H7 (cell line): ENCODE results near the gene BBC3. TPM values are rescaled to one million over a fixed set of nuclear protein-coding genes. Genes with fewer than 3 reads are reported as not detected.
"Not testable (repeated sequence)": the region's sequence is repeated elsewhere in the genome, so short reads cannot be mapped to it uniquely, and the experiment has no call there.

Experiments used
- DNase-seq: peaks from one replicate; pipeline ENCODE4 v3.0.0; 2012
- H3K27me3 ChIP-seq: 2 replicates; pipeline ENCODE4 v1.6.0; 2011; ENCODE audit warnings: mild to moderate bottlenecking, low read length; ENCODE audit not compliant: control insufficient read depth, insufficient read depth
- H3K36me3 ChIP-seq: replicated peaks from 2 replicates; pipeline ENCODE4 v1.5.1; 2011; ENCODE audit warnings: low read length; ENCODE audit not compliant: control insufficient read depth, insufficient read depth
- H3K4me3 ChIP-seq: 2 replicates; pipeline ENCODE4 v1.5.1; 2011; ENCODE audit warnings: low read depth, mild to moderate bottlenecking, control low read depth, low read length, moderate library complexity; ENCODE audit not compliant: insufficient read depth
- total RNA-seq: library from RNA; depleted of rRNA; stranded (reverse); fragments of >200 nt; shearing (Covaris generic); gene quantifications from 2 replicates; pipeline ENCODE4 v1.2.3, GENCODE V29; 2014

Gene BBC3
- total RNA-seq, 1 experiment from 2014 or later = 13.4 TPM

- no peak overlapping the region for H3K4me3 ChIP-seq
- H3K27me3 ChIP-seq = no peaks in the 10 kb centered on the region
- peak; percentile 22 for DNase-seq
- peaks cover 9% of the 10 kb centered on the region for H3K36me3 ChIP-seq
These were observed 36.4 kb upstream of the BBC3 start for GRCh38 chr19:47267350-47267759.

- DNase-seq = peak; percentile 45
These were observed 35.5 kb upstream of the BBC3 start for GRCh38 chr19:47266401-47266941.

GRCh38 chr19:47264629-47265028 is 33.6 kb upstream of the BBC3 start:
- Histone ChIP-seq H3K36me3 (peaks cover 18% of the 10 kb centered on the region), H3K27me3 (no peaks in the 10 kb centered on the region), H3K4me3 (no peak overlapping the region)
- DNase-seq = peak; percentile 41

More at GRCh38 chr19:47266401-47266941, 35.5 kb upstream of the BBC3 start:
- Histone ChIP-seq H3K4me3 (no peak overlapping the region), H3K36me3 (peaks cover 10% of the 10 kb centered on the region), H3K27me3 (no peaks in the 10 kb centered on the region)

- H3K27me3 ChIP-seq, H3K4me3 ChIP-seq, DNase-seq: not testable (repeated sequence)
- peaks cover 23% of the 10 kb centered on the region for H3K36me3 ChIP-seq
These were observed 31.2 kb upstream of the BBC3 start for GRCh38 chr19:47261946-47262793.

- no peak for DNase-seq
- no peaks in the 10 kb centered on the region for H3K27me3 ChIP-seq
- no peak overlapping the region for H3K4me3 ChIP-seq
- H3K36me3 ChIP-seq = peaks cover 19% of the 10 kb centered on the region
These were observed 29.5 kb upstream of the BBC3 start for GRCh38 chr19:47260476-47260875.

GRCh38 chr19:47258895-47259555 is 28.0 kb upstream of the BBC3 start:
- H3K4me3 ChIP-seq = no peak overlapping the region
- H3K36me3 ChIP-seq = peaks cover 19% of the 10 kb centered on the region
- H3K27me3 ChIP-seq = no peaks in the 10 kb centered on the region
- DNase-seq = no peak

GRCh38 chr19:47258434-47258833 is 27.4 kb upstream of the BBC3 start:
- no peak for DNase-seq
- H3K36me3 ChIP-seq = peaks cover 19% of the 10 kb centered on the region
- no peaks in the 10 kb centered on the region for H3K27me3 ChIP-seq
- no peak overlapping the region for H3K4me3 ChIP-seq

GRCh38 chr19:47257411-47258169 is 26.6 kb upstream of the BBC3 start:
- Histone ChIP-seq H3K4me3 (peak overlapping the region; percentile 64), H3K27me3 (no peaks in the 10 kb centered on the region), H3K36me3 (peaks cover 19% of the 10 kb centered on the region)
- DNase-seq = no peak

- no peaks in the 10 kb centered on the region for H3K27me3 ChIP-seq
- peaks cover 17% of the 10 kb centered on the region for H3K36me3 ChIP-seq
- peak; percentile 100 for DNase-seq
- H3K4me3 ChIP-seq = peak overlapping the region; percentile 55
These were observed 25.9 kb upstream of the BBC3 start for GRCh38 chr19:47256693-47257410.

GRCh38 chr19:47255879-47256692 is 25.1 kb upstream of the BBC3 start, which contains the start of gene CCDC9:
CCDC9 (plus strand) TSS chr19:47256525; CDS start chr19:47258401, 1,876 bp downstream.
- DNase-seq = no peak
- no peaks in the 10 kb centered on the region for H3K27me3 ChIP-seq
- H3K4me3 ChIP-seq = peak within 1 kb of the TSS; percentile 64
- peaks cover 14% of the 10 kb centered on the region for H3K36me3 ChIP-seq

GRCh38 chr19:47253970-47254369 is 23.0 kb upstream of the BBC3 start:
- H3K4me3 ChIP-seq = no peak overlapping the region
- no peak for DNase-seq
- H3K36me3 ChIP-seq = peaks cover 2% of the 10 kb centered on the region
- no peaks in the 10 kb centered on the region for H3K27me3 ChIP-seq

GRCh38 chr19:47253467-47253881 is 22.5 kb upstream of the BBC3 start:
- H3K36me3 ChIP-seq = no peaks in the 10 kb centered on the region
- no peak for DNase-seq
- no peaks in the 10 kb centered on the region for H3K27me3 ChIP-seq
- H3K4me3 ChIP-seq = no peak overlapping the region

- not testable (repeated sequence) for H3K27me3 ChIP-seq
These were observed 22.0 kb upstream of the BBC3 start for GRCh38 chr19:47253016-47253415.

More at GRCh38 chr19:47253016-47253415, 22.0 kb upstream of the BBC3 start:
- H3K4me3 ChIP-seq, H3K36me3 ChIP-seq, DNase-seq: not testable (repeated sequence)
